Trophoblast cell (in vitro differentiated cells and primary cell): ENCODE measurements around the gene SLC16A8.
A peak's percentile ranks its signal among the peaks of the same experiment; 100 is the strongest.

Experiments used
- DNase-seq, 2 donors: peaks; one replicate each; pipeline ENCODE4 v3.0.0-alpha.2; 2016
- H2AFZ ChIP-seq: 2 replicates; pipeline ENCODE4 v1.6.1; 2013; ENCODE audit warnings: low read length, moderate library complexity, mild to moderate bottlenecking; ENCODE audit not compliant: insufficient read depth, poor library complexity
- H2AK5ac ChIP-seq: 2 replicates; pipeline ENCODE4 v1.6.1; 2013; ENCODE audit warnings: mild to moderate bottlenecking, low read length
- H2BK120ac ChIP-seq: 2 replicates; pipeline ENCODE4 v1.6.1; 2013; ENCODE audit warnings: low read length, mild to moderate bottlenecking, moderate library complexity; ENCODE audit not compliant: insufficient read depth, poor library complexity
- H2BK12ac ChIP-seq: 2 replicates; pipeline ENCODE4 v1.6.1; 2013; ENCODE audit warnings: mild to moderate bottlenecking, low read length, moderate library complexity
- H2BK5ac ChIP-seq: 2 replicates; pipeline ENCODE4 v1.6.1; 2013; ENCODE audit warnings: low read length, low read depth, moderate library complexity, mild to moderate bottlenecking; ENCODE audit not compliant: poor library complexity
- H3K14ac ChIP-seq: 2 replicates; pipeline ENCODE4 v1.6.1; 2013; ENCODE audit warnings: mild to moderate bottlenecking, low read length
- H3K18ac ChIP-seq: 2 replicates; pipeline ENCODE4 v1.6.1; 2013; ENCODE audit warnings: mild to moderate bottlenecking, low read length
- H3K23ac ChIP-seq: 2 replicates; pipeline ENCODE4 v1.6.1; 2013; ENCODE audit warnings: low read length
- H3K27ac ChIP-seq: 2 replicates; pipeline ENCODE4 v1.5.1; 2013; ENCODE audit warnings: low read depth, mild to moderate bottlenecking, inconsistent platforms, low read length, moderate library complexity
- H3K27me3 ChIP-seq: 2 replicates; pipeline ENCODE4 v1.6.1; 2013; ENCODE audit warnings: inconsistent platforms, mild to moderate bottlenecking, low read length, moderate library complexity; ENCODE audit not compliant: insufficient read depth
- H3K36me3 ChIP-seq, 2 experiments: 1 replicate in 1 of 2; 2 replicates in 1 of 2; pipeline ENCODE4 v1.6.1; 2013; ENCODE audit warnings: low read length in 2 of 2, mild to moderate bottlenecking in 2 of 2, moderate library complexity in 1 of 2; ENCODE audit not compliant: insufficient read depth in 2 of 2, control insufficient read depth in 1 of 2
- H3K4ac ChIP-seq: 2 replicates; pipeline ENCODE4 v1.6.1; 2013; ENCODE audit warnings: low read depth, mild to moderate bottlenecking, low read length, moderate library complexity
- H3K4me1 ChIP-seq, 2 experiments: 1 replicate in 1 of 2; 2 replicates in 1 of 2; pipeline ENCODE4 v1.6.1; 2013; ENCODE audit warnings: low read length in 2 of 2, mild to moderate bottlenecking in 2 of 2, moderate library complexity in 1 of 2; ENCODE audit not compliant: insufficient read depth in 2 of 2, control insufficient read depth in 1 of 2
- H3K4me2 ChIP-seq: 2 replicates; pipeline ENCODE4 v1.6.1; 2013; ENCODE audit warnings: inconsistent platforms, mild to moderate bottlenecking, low read length, moderate library complexity
- H3K4me3 ChIP-seq: 2 replicates; pipeline ENCODE4 v1.5.1; 2013; ENCODE audit warnings: mild to moderate bottlenecking, low read depth, low read length, inconsistent platforms
- H3K79me1 ChIP-seq: one replicate; pipeline ENCODE4 v1.6.1; 2013; ENCODE audit warnings: low read length
- H3K79me2 ChIP-seq: 2 replicates; pipeline ENCODE4 v1.6.1; 2013; ENCODE audit warnings: low read length, mild to moderate bottlenecking; ENCODE audit not compliant: control insufficient read depth, insufficient read depth, poor library complexity
- H3K9ac ChIP-seq: 2 replicates; pipeline ENCODE4 v1.6.1; 2013; ENCODE audit warnings: mild to moderate bottlenecking, low read length
- H3K9me3 ChIP-seq: 2 replicates; pipeline ENCODE4 v1.6.1; 2013; ENCODE audit warnings: low read depth, mild to moderate bottlenecking, control low read depth, inconsistent platforms, low read length; ENCODE audit not compliant: insufficient read depth
- H4K12ac ChIP-seq: 2 replicates; pipeline ENCODE4 v1.6.1; 2013; ENCODE audit warnings: low read depth, mild to moderate bottlenecking, low read length, moderate library complexity
- H4K8ac ChIP-seq: 2 replicates; pipeline ENCODE4 v1.6.1; 2013; ENCODE audit warnings: low read depth, mild to moderate bottlenecking, low read length, moderate library complexity
- H4K91ac ChIP-seq: one replicate; pipeline ENCODE4 v1.6.1; 2013; ENCODE audit warnings: low read depth, mild to moderate bottlenecking, low read length, moderate library complexity
- WGBS: extraction: QIAGEN DNeasy Blood & Tissue Kit; methylation state at CpG from one replicate; pipeline ENCODE4 v1.1.7; 2013; ENCODE audit warnings: missing lambda C conversion rate; ENCODE audit not compliant: insufficient read length, insufficient coverage; ENCODE audit errors: extremely low coverage; 5-methylcytosine and 5-hydroxymethylcytosine counted together

The SLC16A8 gene

DNA sequence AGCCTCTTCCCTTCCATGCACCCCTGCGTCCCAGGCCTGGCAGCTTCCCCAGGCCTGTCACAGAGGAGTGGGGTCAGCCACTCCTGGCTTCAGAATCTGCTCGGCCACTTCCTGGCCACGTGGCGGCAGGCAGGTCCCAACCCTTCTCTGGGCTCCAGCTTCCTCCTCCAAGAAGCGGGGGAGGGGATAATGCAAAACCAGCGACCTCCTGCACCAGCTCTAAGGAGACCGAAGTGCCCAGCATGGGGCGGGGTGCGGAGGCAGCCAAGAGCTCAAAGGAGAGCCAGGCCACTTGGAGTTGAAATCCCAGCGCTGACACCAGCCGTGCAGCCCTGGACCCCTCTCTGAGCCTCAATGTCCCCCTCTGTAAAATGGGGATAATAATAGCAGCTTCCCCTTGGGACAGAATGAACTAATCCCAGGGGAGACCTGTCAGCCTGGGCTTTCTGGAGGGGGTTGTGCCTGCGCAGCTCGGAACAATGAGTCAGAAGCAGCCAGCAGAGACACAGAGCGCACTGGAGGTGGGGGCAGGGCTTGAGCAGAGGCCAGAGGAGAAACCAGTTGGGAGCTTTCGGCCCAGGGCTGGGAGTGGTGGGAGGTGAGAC, 49.6 kb downstream of the SLC16A8 start:
- H3K9me3 ChIP-seq: no peaks in the 10 kb centered on the region
- H4K8ac ChIP-seq: peak overlapping the region; percentile 65
- H2AK5ac ChIP-seq: peak overlapping the region; percentile 25
- H3K23ac ChIP-seq: no peak overlapping the region
- H3K4me1 ChIP-seq: peaks cover 22 to 27% of the 10 kb centered on the region in 2 experiments
- no peak overlapping the region for H3K9ac ChIP-seq
- H3K79me2 ChIP-seq: peaks cover 3% of the 10 kb centered on the region
- peak overlapping the region; percentile 42 for H2BK12ac ChIP-seq
- no peak overlapping the region for H3K4me3 ChIP-seq
- H3K18ac ChIP-seq: peak overlapping the region; percentile 60
- no peaks in the 10 kb centered on the region for H3K36me3 ChIP-seq
- H2AFZ ChIP-seq: peak overlapping the region; percentile 24
- peak overlapping the region; percentile 62 for H3K14ac ChIP-seq
- H3K27me3 ChIP-seq: no peaks in the 10 kb centered on the region
- H3K79me1 ChIP-seq: peaks cover 14% of the 10 kb centered on the region
- DNase-seq: peak; percentile 23 to 57
- WGBS: no CpG with 5 or more reads among the region's 15 CpGs
- H2BK5ac ChIP-seq: peak overlapping the region; percentile 37
- peak overlapping the region; percentile 27 for H2BK120ac ChIP-seq
- H4K91ac ChIP-seq: peak overlapping the region; percentile 59
- H4K12ac ChIP-seq: peak overlapping the region; percentile 4
- H3K27ac ChIP-seq: peak overlapping the region; percentile 60
- H3K4me2 ChIP-seq: peak overlapping the region; percentile 11
- H3K4ac ChIP-seq: peak overlapping the region; percentile 18

DNA sequence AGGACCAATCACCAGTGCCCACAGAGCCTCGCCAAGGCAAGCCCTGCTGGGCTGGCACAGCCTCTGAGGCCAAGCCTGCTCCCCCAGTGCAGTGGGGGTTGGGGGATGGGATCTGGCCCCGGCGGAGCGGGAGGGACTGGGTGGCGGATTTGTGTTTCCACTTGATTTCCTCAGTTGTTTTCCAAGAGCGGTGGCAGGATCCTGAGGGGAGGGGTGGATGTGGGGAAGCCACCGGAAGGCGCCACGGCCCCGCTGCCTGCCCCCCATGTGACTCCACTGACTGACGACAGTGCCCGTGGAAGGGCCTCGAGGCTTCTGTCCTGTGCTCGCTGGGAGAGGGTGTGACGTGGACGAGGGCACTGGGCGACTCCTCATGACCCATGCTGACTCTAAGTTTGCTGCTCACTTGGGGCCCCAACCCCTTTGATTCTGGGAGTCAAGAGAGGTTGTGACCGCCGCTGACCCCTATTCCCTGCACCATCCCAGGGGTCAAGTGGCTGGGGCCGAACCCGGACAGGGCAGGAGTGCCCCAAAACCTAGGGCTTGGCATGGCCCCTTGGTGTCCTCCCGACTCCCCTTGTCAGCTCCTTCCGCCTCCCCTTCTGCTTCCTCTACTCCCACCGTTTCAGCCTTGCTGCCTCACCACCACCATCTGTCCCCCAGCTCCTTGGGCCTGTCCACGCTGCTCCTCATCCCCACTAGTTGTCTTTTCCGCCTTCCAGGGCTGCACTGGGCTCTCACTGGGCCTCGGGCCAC, 50.3 kb downstream of the SLC16A8 start:
- peak overlapping the region; percentile 24 for H2AFZ ChIP-seq
- H2BK120ac ChIP-seq: peak overlapping the region; percentile 45
- H3K4ac ChIP-seq: peak overlapping the region; percentile 23
- peak overlapping the region; percentile 4 for H4K12ac ChIP-seq
- peaks cover 3% of the 10 kb centered on the region for H3K79me2 ChIP-seq
- peaks cover 22 to 27% of the 10 kb centered on the region in 2 experiments for H3K4me1 ChIP-seq
- no peaks in the 10 kb centered on the region for H3K36me3 ChIP-seq
- H3K14ac ChIP-seq: peak overlapping the region; percentile 62
- no peak overlapping the region for H3K9ac ChIP-seq
- peak overlapping the region; percentile 37 for H2BK5ac ChIP-seq
- H4K91ac ChIP-seq: peak overlapping the region; percentile 59
- H3K18ac ChIP-seq: peak overlapping the region; percentile 60
- H3K23ac ChIP-seq: no peak overlapping the region
- no peak overlapping the region for H3K4me3 ChIP-seq
- DNase-seq: no peak
- H4K8ac ChIP-seq: peak overlapping the region; percentile 65
- peak overlapping the region; percentile 54 for H2BK12ac ChIP-seq
- no peaks in the 10 kb centered on the region for H3K27me3 ChIP-seq
- peaks cover 14% of the 10 kb centered on the region for H3K79me1 ChIP-seq
- peak overlapping the region; percentile 85 for H2AK5ac ChIP-seq
- H3K4me2 ChIP-seq: no peak overlapping the region
- WGBS: no CpG with 5 or more reads among the region's 27 CpGs
- H3K9me3 ChIP-seq: no peaks in the 10 kb centered on the region
- peak overlapping the region; percentile 60 for H3K27ac ChIP-seq

DNA sequence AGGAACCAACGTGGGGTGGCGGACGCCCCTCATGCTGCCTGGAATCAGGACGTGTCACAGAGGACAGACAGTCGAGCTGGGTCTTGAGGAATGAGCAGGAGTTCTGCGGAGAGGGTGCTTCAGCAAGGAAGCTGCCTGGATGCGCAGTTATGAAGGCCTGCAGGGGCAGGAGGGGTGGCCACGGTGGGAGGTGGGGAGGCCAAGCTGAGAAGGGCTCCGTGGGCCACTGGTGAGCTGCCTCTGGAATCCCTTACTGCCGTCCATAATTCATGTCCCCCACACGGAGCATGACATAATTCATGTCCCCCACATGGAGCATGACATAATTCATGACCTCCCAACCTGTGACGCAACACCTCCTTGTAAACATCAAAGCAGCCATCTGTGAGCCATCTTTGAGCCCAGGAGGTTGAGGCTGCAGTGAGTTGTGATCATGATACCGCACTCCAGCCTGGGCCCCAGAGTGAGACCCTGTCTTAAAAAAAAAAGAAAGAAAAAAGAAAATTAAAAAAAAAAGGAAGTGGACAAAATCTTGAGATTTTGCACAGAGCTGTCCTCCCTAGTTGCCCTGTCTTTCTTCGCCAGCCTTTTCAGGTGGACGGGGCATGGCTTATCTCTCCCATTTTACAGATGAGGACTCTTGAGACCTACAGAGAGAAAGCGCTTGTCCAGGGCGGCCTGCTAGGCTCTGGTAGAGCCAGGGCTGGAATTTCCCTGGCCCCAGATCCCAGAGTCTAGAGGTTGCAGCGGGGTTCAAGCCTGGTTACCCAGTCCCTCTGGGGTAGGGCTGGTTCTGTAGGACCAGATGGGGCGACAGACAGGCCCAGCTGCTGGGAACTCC, 51.1 kb downstream of the SLC16A8 start:
- peak overlapping the region; percentile 7 for H2BK5ac ChIP-seq
- H3K27me3 ChIP-seq: no peaks in the 10 kb centered on the region
- peak overlapping the region; percentile 30 for H3K18ac ChIP-seq
- no peak overlapping the region for H3K4ac ChIP-seq
- peaks cover 22 to 27% of the 10 kb centered on the region in 2 experiments for H3K4me1 ChIP-seq
- no peak overlapping the region for H3K4me2 ChIP-seq
- no peak overlapping the region for H2AFZ ChIP-seq
- peak in 1 of 2 donors; percentile 22 for DNase-seq
- H3K79me1 ChIP-seq: peaks cover 14% of the 10 kb centered on the region
- H2BK12ac ChIP-seq: peak overlapping the region; percentile 54
- no peaks in the 10 kb centered on the region for H3K9me3 ChIP-seq
- no peak overlapping the region for H3K9ac ChIP-seq
- H4K8ac ChIP-seq: peak overlapping the region; percentile 30
- no peak overlapping the region for H4K12ac ChIP-seq
- H3K36me3 ChIP-seq: no peaks in the 10 kb centered on the region
- no peak overlapping the region for H3K4me3 ChIP-seq
- H3K14ac ChIP-seq: peak overlapping the region; percentile 40
- peak overlapping the region; percentile 85 for H2AK5ac ChIP-seq
- H4K91ac ChIP-seq: peak overlapping the region; percentile 59
- peak overlapping the region; percentile 45 for H2BK120ac ChIP-seq
- no peak overlapping the region for H3K23ac ChIP-seq
- WGBS: no CpG with 5 or more reads among the region's 19 CpGs
- H3K79me2 ChIP-seq: peaks cover 3% of the 10 kb centered on the region
- no peak overlapping the region for H3K27ac ChIP-seq

DNA sequence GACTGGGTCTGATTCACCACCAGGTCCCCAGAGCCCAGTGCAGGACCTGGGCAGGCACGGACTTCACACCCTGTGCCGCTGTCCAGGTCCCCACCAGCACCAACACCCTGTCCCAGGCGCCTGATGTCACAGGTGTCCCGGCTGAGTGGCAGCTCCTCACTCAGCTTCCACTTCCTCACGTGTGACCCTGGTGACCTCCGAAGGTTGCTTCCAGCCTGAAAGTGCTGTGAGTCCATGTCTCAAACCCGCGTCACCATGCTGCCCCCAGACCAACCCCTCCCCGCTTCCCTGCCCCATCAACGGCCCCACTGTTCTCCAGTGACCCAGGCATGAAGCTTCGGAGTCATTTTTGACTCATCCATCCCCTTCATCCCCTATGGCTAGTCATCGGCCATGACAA, 52.5 kb downstream of the SLC16A8 start:
- Histone ChIP-seq H3K36me3 (no peaks in the 10 kb centered on the region), H4K91ac (no peak overlapping the region), H3K4me2 (no peak overlapping the region), H2AK5ac (no peak overlapping the region), H3K18ac (no peak overlapping the region), H3K79me1 (peaks cover 13% of the 10 kb centered on the region), H2BK12ac (no peak overlapping the region), H3K23ac (no peak overlapping the region), H3K9me3 (no peaks in the 10 kb centered on the region), H2AFZ (no peak overlapping the region), H2BK5ac (no peak overlapping the region), H4K12ac (no peak overlapping the region), H3K9ac (no peak overlapping the region), H4K8ac (no peak overlapping the region), H3K4me3 (no peak overlapping the region), H3K14ac (no peak overlapping the region), H3K79me2 (peaks cover 3% of the 10 kb centered on the region), H3K4me1 (peaks cover 22 to 27% of the 10 kb centered on the region in 2 experiments), H3K27ac (no peak overlapping the region), H3K27me3 (no peaks in the 10 kb centered on the region), H2BK120ac (no peak overlapping the region), H3K4ac (no peak overlapping the region)
- no CpG with 5 or more reads among the region's 12 CpGs for WGBS
- no peak for DNase-seq
